Heart right ventricle (tissue), 16 donors: ENCODE results near the gene TPCN1. TPM values are rescaled to one million over a fixed set of nuclear protein-coding genes. Genes with fewer than 3 reads are reported as not detected.

Source experiments
- ATAC-seq, 8 donors: fragments of 200-7000 bp; cut with Tn5 transposase; one replicate each; pipeline ENCODE4 v1.9.1; 2020; ENCODE audit warnings: mild to moderate bottlenecking in 8 of 8, moderate library complexity in 8 of 8, moderate number of reproducible peaks in 1 of 8
- DNase-seq, 2 donors: peaks; one replicate each; pipeline ENCODE4 v3.0.0-alpha.2; 2020
- H3K27ac ChIP-seq, 10 donors: fragments of 200-600 bp; sonication (generic) in 2 of 10; one replicate each; pipeline versions ENCODE4 v1.5.0 to v1.8.0; 2020 to 2022; ENCODE audit warnings: mild to moderate bottlenecking in 3 of 10
- H3K27me3 ChIP-seq, 7 donors: fragments of 200-600 bp; one replicate each; pipeline ENCODE4 v1.8.0; 2021 to 2022; ENCODE audit warnings: mild to moderate bottlenecking in 2 of 7
- H3K36me3 ChIP-seq, 9 donors: fragments of 200-600 bp; sonication (generic) in 1 of 9; one replicate each; pipeline versions ENCODE4 v1.5.0 to v1.8.0; 2020 to 2022; ENCODE audit warnings: mild to moderate bottlenecking in 2 of 9
- H3K4me1 ChIP-seq, 9 donors: fragments of 200-600 bp; sonication (generic) in 1 of 9; one replicate each; pipeline versions ENCODE4 v1.5.0 to v1.8.0; 2020 to 2022; ENCODE audit warnings: mild to moderate bottlenecking in 4 of 9
- H3K4me3 ChIP-seq, 10 donors: fragments of 200-600 bp; sonication (generic) in 2 of 10; one replicate each; pipeline versions ENCODE4 v1.5.0 to v1.8.0; 2020 to 2022; ENCODE audit warnings: mild to moderate bottlenecking in 7 of 10, moderate library complexity in 2 of 10
- H3K9me3 ChIP-seq, 11 donors: fragments of 200-600 bp in 10 of 11; sonication (generic) in 2 of 11; one replicate each; pipeline versions ENCODE4 v1.5.0 to v1.8.0; 2013 to 2022; ENCODE audit warnings: mild to moderate bottlenecking in 2 of 11, control low read depth in 1 of 11, moderate library complexity in 1 of 11
- CTCF ChIP-seq, 9 donors: fragments of 200-600 bp; sonication (generic) in 2 of 9; IDR thresholded peaks; one replicate each; pipeline versions ENCODE4 v1.5.0 to v1.8.0; 2021 to 2022; ENCODE audit warnings: antibody characterized with exemption in 9 of 9, mild to moderate bottlenecking in 5 of 9, moderate library complexity in 1 of 9
- WGBS, 2 donors: extraction: QIAGEN DNeasy Blood & Tissue Kit; methylation state at CpG; one replicate each; pipeline ENCODE4 v1.1.7; 2013; ENCODE audit warnings: inconsistent platforms in 1 of 2; 5-methylcytosine and 5-hydroxymethylcytosine counted together
- intact Hi-C, 10 donors: fragments of 100-400 bp; cut with DNase I; formaldehyde crosslinking; loops; one replicate each; pipeline versions ENCODE4 v1.11.1 to v1.14.2; 2022
- polyA plus RNA-seq, 2 donors: library from polyadenylated mRNA; stranded (reverse); fragments of 200-250 nt; gene quantifications; one replicate each; pipeline ENCODE4 v1.2.3, GENCODE V29; 2013
- total RNA-seq, 10 donors: library from RNA; stranded (reverse); fragmentation: NEBNext Ultra II Directional in 3 of 10; extraction: Animal tissue kit (Norgen Biotek cat#: 25700) in 3 of 10; gene quantifications; one replicate each; pipeline versions ENCODE4 v1.2.1 to v1.2.4, GENCODE V29; 2021 to 2023
- donor health status: Arrhythmogenic right ventricular cardiomyopathy.
- donor health status: ischemic (EF 13 %, LVEDD 7.1; RV severe dilation, severe dysfunction).
- donor health status: healthy with polysubstance abuse.
- donor health status: DM: no; HTN: yes; CAD: no.
- donor health status: DM: no; HTN: no; CAD: no.
- donor health status: ischemic (EF 25% LVEDD 6.9; RV normal size, moderate dysfunction).
- donor health status: ischemic (EF 25% LVEDD 5.7; RV mildly dilated, moderate dysfunction).
- donor health status: healthy.
- donor health status: DM: yes; HTN: yes; CAD: no.
- donor health status: Ischemic cardiomyopathy.
- donor health status: ischemic (EF 35%, LVEDD 5.7; RV mildly dilated, moderate dysfunction).
- donor health status: nonischemic (EF 11% LVEDD 7.7; RV severe dilation, severe dysfunction).
- donor health status: DM: yes; HTN: yes; CAD: no.
- donor health status: PGD.
- donor health status: ischemic (EF 29% LVEDD 5.4; RV normal size, mild dysfunction).
- donor health status: nonischemic (EF 23%, LVEDD 6.1; RV moderate dilation, normal function).

TPCN1 gene
- total and polyA plus RNA-seq, 12 donors: 16.4 to 163 (median 127) TPM

- intact Hi-C loops: loop anchor here in 1 of 10 donors (5.0 kb wide), 1 partner anchor 227 kb away; no protein-coding TSS in a partner anchor
- H3K4me3 ChIP-seq: no peak overlapping the region
- WGBS, 2 donors: 85 to 89% methylated on average over 12 of the region's 12 CpGs
- peaks cover 0 to 46% (median 7%) of the 10 kb centered on the region in 9 donors for H3K4me1 ChIP-seq
- no peak for ATAC-seq
- H3K9me3 ChIP-seq: no peaks in the 10 kb centered on the region
- no peak for TF ChIP-seq CTCF (IDR thresholded peaks at IDR 0.05)
- H3K27me3 ChIP-seq: no peaks in the 10 kb centered on the region
- DNase-seq: no peak
- H3K27ac ChIP-seq: no peak overlapping the region
- H3K36me3 ChIP-seq: no peaks in the 10 kb centered on the region
Observed at GRCh38 chr12:113200021-113200797, 21.1 kb upstream of the TPCN1 start.

- Histone ChIP-seq H3K9me3 (no peaks in the 10 kb centered on the region), H3K36me3 (no peaks in the 10 kb centered on the region), H3K4me1 (peaks cover 0 to 48% (median 7%) of the 10 kb centered on the region in 9 donors), H3K27ac (no peak overlapping the region), H3K4me3 (no peak overlapping the region), H3K27me3 (no peaks in the 10 kb centered on the region)
- TF ChIP-seq CTCF (IDR thresholded peaks at IDR 0.05): no peak
- DNase-seq (no peak), ATAC-seq (no peak)
- intact Hi-C loops: loop anchor here in 1 of 10 donors (5.0 kb wide), 1 partner anchor 226 kb away; no protein-coding TSS in a partner anchor
- 80 to 87% methylated on average over 14 of the region's 14 CpGs for WGBS, 2 donors
Observed at GRCh38 chr12:113201187-113202177, 19.8 kb upstream of the TPCN1 start.

- intact Hi-C loops: loop anchor here in 1 of 10 donors (5.0 kb wide), 1 partner anchor 225 kb away; no protein-coding TSS in a partner anchor
- Histone ChIP-seq H3K36me3 (no peaks in the 10 kb centered on the region), H3K9me3 (no peaks in the 10 kb centered on the region), H3K27ac (no peak overlapping the region), H3K4me1 (peaks cover 0 to 52% (median 7%) of the 10 kb centered on the region in 9 donors), H3K27me3 (no peaks in the 10 kb centered on the region), H3K4me3 (no peak overlapping the region)
- 91 to 93% methylated on average over 4 of the region's 4 CpGs for WGBS, 2 donors
- no peak for TF ChIP-seq CTCF (IDR thresholded peaks at IDR 0.05)
- no peak for DNase-seq
- no peak for ATAC-seq
Observed at GRCh38 chr12:113202300-113203075, 18.8 kb upstream of the TPCN1 start.
